Suprapubic skin (tissue), 4 donors: Measurements from ENCODE around the gene FOXK1.

Experiments used
- POLR2A ChIP-seq, 2 donors: fragments of 450-650 bp; IDR thresholded peaks; one replicate each; pipeline ENCODE4 v1.6.1; 2017; ENCODE audit warnings: antibody characterized with exemption in 2 of 2, mild to moderate bottlenecking in 2 of 2, moderate library complexity in 2 of 2
- POLR2AphosphoS5 ChIP-seq, 3 donors: sonication (generic); formaldehyde crosslinking; IDR thresholded peaks; one replicate each; pipeline ENCODE4 v1.6.1; 2017; ENCODE audit warnings: antibody characterized with exemption in 3 of 3

GRCh38 chr7:4684846-4685245 lies 2.8 kb downstream of the FOXK1 start:
- TF ChIP-seq POLR2A (IDR thresholded peaks at IDR 0.05) (no peak), POLR2AphosphoS5 (IDR thresholded peaks at IDR 0.05) (no peak)
